Measurements from ENCODE around the gene AFF3.

- TF ChIP-seq BHLHE40 (IDR thresholded peaks at IDR 0.05; ENCODE audit: borderline replicate concordance) (no peak), HDGF (IDR thresholded peaks at IDR 0.05; ENCODE audit: borderline replicate concordance) (no peak)
Observed at GRCh38 chr2:99635710-99636109, 506.7 kb downstream of the AFF3 start.

All from HEK293T (cell line).